ENCODE data around the gene USB1. TPM values are rescaled to one million over a fixed set of nuclear protein-coding genes. Genes with fewer than 3 reads are reported as not detected.

Gene USB1
- polyA plus RNA-seq, 2 of the 4 experiments (the other 2 are of a cell fraction) = 88.8 to 143 TPM

DNA sequence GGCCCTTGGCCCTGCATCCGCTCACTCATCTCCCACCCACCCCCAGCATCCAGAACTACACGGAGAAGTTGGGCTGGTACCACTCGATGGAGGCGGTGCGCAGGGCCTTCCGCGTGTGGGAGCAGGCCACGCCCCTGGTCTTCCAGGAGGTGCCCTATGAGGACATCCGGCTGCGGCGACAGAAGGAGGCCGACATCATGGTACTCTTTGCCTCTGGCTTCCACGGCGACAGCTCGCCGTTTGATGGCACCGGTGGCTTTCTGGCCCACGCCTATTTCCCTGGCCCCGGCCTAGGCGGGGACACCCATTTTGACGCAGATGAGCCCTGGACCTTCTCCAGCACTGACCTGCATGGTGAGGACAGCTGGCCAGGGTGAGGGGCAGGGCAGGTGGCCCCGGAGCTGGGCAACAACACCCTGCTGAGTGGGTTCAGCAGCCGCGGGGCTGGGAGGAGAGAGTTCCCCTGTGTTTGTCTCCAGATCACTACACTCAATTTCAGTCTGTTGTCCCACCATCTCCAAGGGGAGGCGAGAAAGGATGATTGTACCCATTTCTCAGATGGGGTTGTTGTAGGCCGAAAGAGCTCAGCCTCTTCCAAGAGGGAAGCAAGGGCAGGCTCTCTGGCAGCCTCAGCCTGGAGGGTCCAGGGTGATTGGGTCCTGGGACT, 38.8 kb downstream of the USB1 start:
- TF ChIP-seq CBX8 (IDR thresholded peaks at IDR 0.05) = no peak
- TF ChIP-seq ZSCAN20 (CRISPR knock-in tag; IDR thresholded peaks at IDR 0.05) = no peak
- no peak for TF ChIP-seq ZNF302 (CRISPR knock-in tag; IDR thresholded peaks at IDR 0.05)
- no peak for TF ChIP-seq TP53 (CRISPR knock-in tag; IDR thresholded peaks at IDR 0.05)
- TF ChIP-seq POLR2A (IDR thresholded peaks at IDR 0.05; ENCODE audit: low read length) = no peak
- no peak for TF ChIP-seq CHD2 (IDR thresholded peaks at IDR 0.05; ENCODE audit: low read length, partially characterized antibody)
- TF ChIP-seq MYC (IDR thresholded peaks at IDR 0.05; ENCODE audit: borderline replicate concordance, low read length) = no peak
- CTCF ChIA-PET = interaction anchor here (1.0 to 1.9 kb wide), 2 partner anchors 20 to 81 kb away, joined by 3 to 4 read pairs; no protein-coding TSS in a partner anchor
- FAIRE-seq (no peak), DNase-seq (ENCODE audit: low read depth in 1 of 2, low spot score in 1 of 2) (no peak), ATAC-seq (no peak)
- WGBS (ENCODE audit: missing lambda C conversion rate) = 98% methylated on average over 24 of the region's 26 CpGs
- POLR2A ChIA-PET = no interaction called here
- Histone ChIP-seq H3K27ac (no peak overlapping the region), H3K9me3 (no peaks in the 10 kb centered on the region), H3K4me2 (no peak overlapping the region), H3K4me1 (no peaks in the 10 kb centered on the region), H3K4me3 (no peak overlapping the region)

- FAIRE-seq (no peak), DNase-seq (ENCODE audit: low read depth in 1 of 2, low spot score in 1 of 2) (no peak), ATAC-seq (no peak)
- TF ChIP-seq CHD4 (IDR thresholded peaks at IDR 0.05; ENCODE audit: borderline replicate concordance) (no peak), MAFK (IDR thresholded peaks at IDR 0.05; ENCODE audit: partially characterized antibody) (no peak), FOXS1 (CRISPR knock-in tag; IDR thresholded peaks at IDR 0.05) (no peak), GATA3 (IDR thresholded peaks at IDR 0.05; ENCODE audit: borderline replicate concordance) (no peak), FOSL2 (IDR thresholded peaks at IDR 0.05) (no peak), FOSL2 (CRISPR knock-in tag; IDR thresholded peaks at IDR 0.05) (no peak), TFCP2L1 (CRISPR knock-in tag; IDR thresholded peaks at IDR 0.05) (no peak), HOXA7 (CRISPR knock-in tag; IDR thresholded peaks at IDR 0.05) (no peak), RARB (CRISPR knock-in tag; IDR thresholded peaks at IDR 0.05) (no peak), POLR2A (IDR thresholded peaks at IDR 0.05; ENCODE audit: low read length) (no peak), NPAS2 (CRISPR knock-in tag; IDR thresholded peaks at IDR 0.05; ENCODE audit: borderline replicate concordance) (no peak), POLR2AphosphoS2 (conservative IDR thresholded peaks at IDR 0.05; ENCODE audit: low read length) (no peak), EHMT2 (IDR thresholded peaks at IDR 0.05; ENCODE audit: low read depth) (no peak), CHD2 (IDR thresholded peaks at IDR 0.05; ENCODE audit: low read length, partially characterized antibody) (no peak), JUN (IDR thresholded peaks at IDR 0.05) (no peak)
- POLR2A ChIA-PET = no interaction called here
- CTCF ChIA-PET = interaction anchor here (1.0 to 1.9 kb wide), 2 partner anchors 21 to 81 kb away, joined by 3 to 4 read pairs; no protein-coding TSS in a partner anchor
- no peaks in the 10 kb centered on the region for H3K9me3 ChIP-seq
- no peak overlapping the region for H3K27ac ChIP-seq
- H3K4me3 ChIP-seq = no peak overlapping the region
- 93% methylated on average over 3 of the region's 12 CpGs for WGBS (ENCODE audit: missing lambda C conversion rate)
- no peak overlapping the region for H3K4me2 ChIP-seq
- no peaks in the 10 kb centered on the region for H3K4me1 ChIP-seq
Observed at GRCh38 chr16:58040496-58040846, 39.3 kb downstream of the USB1 start.

GRCh38 chr16:58040945-58041627, 39.9 kb downstream of the USB1 start:
- H3K4me1 ChIP-seq = no peaks in the 10 kb centered on the region
- H3K9me3 ChIP-seq = no peaks in the 10 kb centered on the region
- H3K27ac ChIP-seq = no peak overlapping the region
- no peak for ATAC-seq
- WGBS (ENCODE audit: missing lambda C conversion rate) = 71% methylated on average over 10 of the region's 14 CpGs
- DNase-seq (ENCODE audit: low read depth in 1 of 2, low spot score in 1 of 2) = no peak
- no peak overlapping the region for H3K4me3 ChIP-seq
- no peak overlapping the region for H3K4me2 ChIP-seq
- POLR2A ChIA-PET = no interaction called here
- CTCF ChIA-PET = interaction anchor here (1.9 kb wide), 1 partner anchor 80 kb away, joined by 4 read pairs; no protein-coding TSS in a partner anchor
- TF ChIP-seq RAD21 (conservative IDR thresholded peaks at IDR 0.05 in 1 of 2, IDR thresholded peaks at IDR 0.05 in 1 of 2) = no peak
- TF ChIP-seq FOSB (CRISPR knock-in tag; IDR thresholded peaks at IDR 0.05) = no peak
- no peak for TF ChIP-seq FOXS1 (CRISPR knock-in tag; IDR thresholded peaks at IDR 0.05)
- no peak for TF ChIP-seq BHLHE40 (IDR thresholded peaks at IDR 0.05; ENCODE audit: low read depth, low read length)
- TF ChIP-seq RNF2 (IDR thresholded peaks at IDR 0.05; ENCODE audit: borderline replicate concordance, low read depth) = no peak
- TF ChIP-seq MYC (IDR thresholded peaks at IDR 0.05; ENCODE audit: borderline replicate concordance, low read length) = no peak
- TF ChIP-seq MAFK (IDR thresholded peaks at IDR 0.05; ENCODE audit: partially characterized antibody) = no peak
- no peak for TF ChIP-seq RFX5 (IDR thresholded peaks at IDR 0.05)
- TF ChIP-seq GATA3 (IDR thresholded peaks at IDR 0.05; ENCODE audit: borderline replicate concordance) = no peak
- no peak for FAIRE-seq
